ENCODE data around the gene FAM222A. TPM values are rescaled to one million over a fixed set of nuclear protein-coding genes. Genes with fewer than 3 reads are reported as not detected.

Gene FAM222A
- total RNA-seq, 2 donors from 2014 or later: 0.68 to 2.9 TPM

DNA sequence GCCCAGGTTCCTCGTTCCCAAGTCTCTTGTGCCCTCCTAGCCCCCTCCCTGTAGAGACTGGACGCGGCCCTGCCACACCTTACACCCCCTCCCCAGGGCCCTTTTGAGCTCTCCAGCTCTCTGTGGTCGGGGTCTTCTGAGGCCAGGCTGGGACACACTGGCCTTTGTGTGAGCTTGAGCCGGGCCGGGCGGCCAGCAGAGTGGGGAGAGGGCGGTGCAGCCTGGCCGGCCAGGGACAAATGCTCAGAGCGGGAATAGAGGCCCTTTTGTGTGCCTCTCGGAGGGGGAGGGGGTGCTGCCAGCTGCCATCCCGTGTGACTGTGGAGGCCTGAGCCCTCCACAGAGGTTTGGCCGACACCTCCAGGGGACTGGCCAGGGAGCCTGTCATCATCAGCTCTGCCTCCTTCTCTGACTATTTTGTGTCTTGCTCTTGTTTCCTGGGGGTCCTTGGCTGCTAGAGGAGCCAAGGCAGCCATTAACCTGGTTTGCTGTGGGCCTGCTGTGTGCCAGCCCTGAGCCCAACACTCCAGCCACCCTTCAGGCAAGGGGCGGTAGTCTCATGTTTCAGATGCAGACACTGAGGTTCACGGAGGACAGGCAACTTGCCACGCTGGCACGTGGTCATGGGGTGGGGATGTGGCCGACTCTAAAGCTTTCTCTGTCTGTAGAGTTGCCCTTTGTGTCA is 13.6 kb downstream of the FAM222A start:
- Histone ChIP-seq H3K4me1 (ENCODE audit: control insufficient read depth in 1 of 2, low read depth in 2 of 2) (peaks cover 10 to 17% of the 10 kb centered on the region in 2 donors), H3K36me3 (no peaks in the 10 kb centered on the region), H3K9me3 (no peaks in the 10 kb centered on the region), H3K4me3 (no peak overlapping the region), H3K27me3 (replicated peaks; ENCODE audit: insufficient read depth) (no peaks in the 10 kb centered on the region), H3K27ac (no peak overlapping the region)
- TF ChIP-seq, protein P1, sequence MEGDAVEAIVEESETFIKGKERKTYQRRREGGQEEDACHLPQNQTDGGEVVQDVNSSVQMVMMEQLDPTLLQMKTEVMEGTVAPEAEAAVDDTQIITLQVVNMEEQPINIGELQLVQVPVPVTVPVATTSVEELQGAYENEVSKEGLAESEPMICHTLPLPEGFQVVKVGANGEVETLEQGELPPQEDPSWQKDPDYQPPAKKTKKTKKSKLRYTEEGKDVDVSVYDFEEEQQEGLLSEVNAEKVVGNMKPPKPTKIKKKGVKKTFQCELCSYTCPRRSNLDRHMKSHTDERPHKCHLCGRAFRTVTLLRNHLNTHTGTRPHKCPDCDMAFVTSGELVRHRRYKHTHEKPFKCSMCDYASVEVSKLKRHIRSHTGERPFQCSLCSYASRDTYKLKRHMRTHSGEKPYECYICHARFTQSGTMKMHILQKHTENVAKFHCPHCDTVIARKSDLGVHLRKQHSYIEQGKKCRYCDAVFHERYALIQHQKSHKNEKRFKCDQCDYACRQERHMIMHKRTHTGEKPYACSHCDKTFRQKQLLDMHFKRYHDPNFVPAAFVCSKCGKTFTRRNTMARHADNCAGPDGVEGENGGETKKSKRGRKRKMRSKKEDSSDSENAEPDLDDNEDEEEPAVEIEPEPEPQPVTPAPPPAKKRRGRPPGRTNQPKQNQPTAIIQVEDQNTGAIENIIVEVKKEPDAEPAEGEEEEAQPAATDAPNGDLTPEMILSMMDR (IDR thresholded peaks at IDR 0.05): no peak
- ATAC-seq (ENCODE audit: insufficient number of reproducible peaks, low FRiP score, low read depth) (no peak), DNase-seq (ENCODE audit: low spot score) (no peak)

DNA sequence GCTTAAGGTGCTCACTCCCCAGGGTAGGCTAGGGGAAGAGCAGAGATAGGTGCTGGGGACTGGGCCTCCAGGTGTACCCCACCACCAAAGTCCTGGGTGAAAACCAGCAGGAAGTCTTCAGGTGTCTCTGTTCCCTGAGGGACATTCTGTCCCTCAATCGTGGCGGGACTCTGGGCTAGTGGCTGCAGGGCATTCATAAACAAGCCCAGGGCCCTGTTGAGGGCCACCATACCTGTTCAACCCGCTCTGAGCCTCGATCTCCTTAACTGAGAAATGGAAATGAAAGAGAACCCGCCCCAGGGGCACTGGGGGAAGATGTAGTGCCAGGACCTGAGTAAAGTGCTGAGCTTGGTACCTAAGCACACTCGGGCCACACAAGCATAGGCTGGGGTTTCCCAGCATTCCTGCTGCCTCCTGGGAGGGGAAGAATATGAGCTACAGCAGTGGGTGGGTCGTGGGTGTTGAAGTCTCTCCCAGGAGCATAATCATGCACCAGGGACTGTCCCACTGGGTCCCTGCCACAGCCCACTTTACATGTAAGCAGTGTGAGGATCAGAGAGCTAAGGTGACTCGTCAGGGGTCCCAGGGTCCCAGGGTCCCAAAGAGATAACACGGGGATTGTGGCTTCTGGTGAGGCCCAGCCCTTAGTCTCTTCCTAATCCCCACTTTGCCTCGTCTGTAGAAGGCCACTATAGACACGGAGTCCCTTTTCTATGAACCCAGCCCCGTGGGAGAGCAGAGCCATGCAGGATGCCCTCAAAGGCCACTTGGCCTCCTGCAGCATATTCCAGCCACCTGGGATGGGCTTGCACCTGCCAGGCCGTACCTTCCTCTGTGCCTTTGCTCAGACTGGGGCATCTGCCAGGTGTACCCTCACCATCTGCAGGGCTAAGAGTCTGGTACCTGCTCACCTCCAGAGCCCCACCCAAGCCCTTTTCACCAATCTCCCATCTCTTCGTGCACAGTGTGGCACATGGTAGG is 14.4 kb downstream of the FAM222A start:
- Histone ChIP-seq H3K36me3 (no peaks in the 10 kb centered on the region), H3K9me3 (no peaks in the 10 kb centered on the region), H3K27me3 (replicated peaks; ENCODE audit: insufficient read depth) (no peaks in the 10 kb centered on the region), H3K4me3 (no peak overlapping the region), H3K27ac (no peak overlapping the region), H3K4me1 (ENCODE audit: control insufficient read depth in 1 of 2, low read depth in 2 of 2) (peaks cover 5 to 9% of the 10 kb centered on the region in 2 donors)
- ATAC-seq (ENCODE audit: insufficient number of reproducible peaks, low FRiP score, low read depth): no peak
- DNase-seq (ENCODE audit: low spot score): no peak
- TF ChIP-seq, protein P1 (IDR thresholded peaks at IDR 0.05): no peak

DNA sequence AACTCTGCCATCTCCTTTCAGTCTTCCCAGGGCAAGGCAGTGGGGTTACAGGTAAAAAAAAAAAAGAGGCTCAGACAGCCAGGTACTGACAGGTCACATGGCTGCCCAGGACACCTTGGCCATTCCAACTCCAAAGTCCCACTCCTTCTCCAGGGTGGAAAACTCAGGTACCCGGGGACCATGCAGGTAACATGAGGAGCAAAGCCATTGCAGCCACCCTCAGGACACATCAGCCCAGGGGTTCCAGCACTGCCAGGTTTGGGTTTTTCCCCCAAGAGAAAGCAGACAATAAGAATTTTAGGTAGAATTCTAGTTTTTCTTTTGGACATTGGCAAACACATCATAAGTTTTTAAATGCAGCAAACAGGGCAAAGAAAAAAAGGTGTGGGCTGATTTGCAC is 15.3 kb downstream of the FAM222A start:
- no peaks in the 10 kb centered on the region for H3K27me3 ChIP-seq (replicated peaks; ENCODE audit: insufficient read depth)
- DNase-seq (ENCODE audit: low spot score): no peak
- H3K9me3 ChIP-seq: no peaks in the 10 kb centered on the region
- peaks cover 0 to under 1% of the 10 kb centered on the region in 2 donors for H3K4me1 ChIP-seq (ENCODE audit: control insufficient read depth in 1 of 2, low read depth in 2 of 2)
- TF ChIP-seq, protein P1 (IDR thresholded peaks at IDR 0.05): no peak
- H3K36me3 ChIP-seq: no peaks in the 10 kb centered on the region
- H3K4me3 ChIP-seq: no peak overlapping the region
- no peak for ATAC-seq (ENCODE audit: insufficient number of reproducible peaks, low FRiP score, low read depth)
- H3K27ac ChIP-seq: no peak overlapping the region

DNA sequence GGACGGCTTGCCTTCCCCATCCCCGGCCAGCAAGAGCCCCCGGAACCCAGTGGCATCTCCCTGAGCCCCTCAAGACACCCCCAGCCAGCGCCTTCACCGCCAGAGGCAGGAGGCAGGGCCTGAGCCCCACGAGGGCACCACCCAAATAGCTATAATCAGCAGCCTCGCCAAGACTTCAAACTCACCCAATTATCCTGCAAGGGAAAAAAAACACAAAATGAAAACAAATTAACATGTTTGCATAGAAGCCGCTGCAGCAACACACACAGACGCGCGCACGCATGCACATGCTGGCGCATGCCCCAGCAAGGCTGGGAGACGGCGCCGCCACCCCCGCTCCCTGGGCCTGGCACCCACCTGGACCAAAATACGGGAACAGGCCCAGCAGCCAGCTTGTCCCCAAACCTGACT is 15.8 kb downstream of the FAM222A start:
- H3K27me3 ChIP-seq (replicated peaks; ENCODE audit: insufficient read depth): no peaks in the 10 kb centered on the region
- H3K9me3 ChIP-seq: no peaks in the 10 kb centered on the region
- no peak overlapping the region for H3K4me3 ChIP-seq
- H3K27ac ChIP-seq: no peak overlapping the region
- TF ChIP-seq, protein P1 (IDR thresholded peaks at IDR 0.05): no peak
- no peak for ATAC-seq (ENCODE audit: insufficient number of reproducible peaks, low FRiP score, low read depth)
- no peaks in the 10 kb centered on the region for H3K4me1 ChIP-seq (ENCODE audit: control insufficient read depth in 1 of 2, low read depth in 2 of 2)
- DNase-seq (ENCODE audit: low spot score): no peak
- no peaks in the 10 kb centered on the region for H3K36me3 ChIP-seq

DNA sequence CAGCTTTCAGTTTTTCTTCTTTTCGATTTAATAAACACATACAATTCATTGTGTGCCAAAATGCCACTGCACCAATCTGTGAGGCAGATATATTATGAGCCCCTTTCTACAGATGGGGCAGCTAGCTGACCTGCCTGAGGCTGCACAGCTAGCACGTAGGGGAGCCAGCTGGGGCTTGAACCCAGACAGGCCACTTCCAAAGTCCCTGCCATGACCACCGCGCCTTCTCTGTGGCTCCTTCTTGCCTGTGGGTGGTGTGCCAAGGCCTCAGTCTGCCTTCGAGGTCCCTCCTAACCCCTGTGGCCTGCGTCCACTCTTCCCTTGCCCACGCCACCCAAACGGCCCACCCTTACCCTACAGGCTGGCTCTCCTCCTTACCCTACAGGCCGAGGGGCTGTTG is 16.2 kb downstream of the FAM222A start:
- no peak for DNase-seq (ENCODE audit: low spot score)
- no peaks in the 10 kb centered on the region for H3K9me3 ChIP-seq
- H3K4me1 ChIP-seq (ENCODE audit: control insufficient read depth in 1 of 2, low read depth in 2 of 2): no peaks in the 10 kb centered on the region
- TF ChIP-seq, protein P1 (IDR thresholded peaks at IDR 0.05): no peak
- H3K36me3 ChIP-seq: no peaks in the 10 kb centered on the region
- H3K4me3 ChIP-seq: no peak overlapping the region
- no peak overlapping the region for H3K27ac ChIP-seq
- ATAC-seq (ENCODE audit: insufficient number of reproducible peaks, low FRiP score, low read depth): no peak
- no peaks in the 10 kb centered on the region for H3K27me3 ChIP-seq (replicated peaks; ENCODE audit: insufficient read depth)

All from thoracic aorta (tissue), 2 donors.